SU-DHL-6 (cell line): Measurements from ENCODE around the gene CARD9.

Experiments
- EZH2phosphoT487 ChIP-seq: fragments of 200-600 bp; sonication (generic), shearing (Covaris generic); conservative IDR thresholded peaks from 2 replicates; pipeline ENCODE4 v1.6.1; 2018; ENCODE audit warnings: mild to moderate bottlenecking, antibody characterized with exemption, low read length, moderate library complexity, mixed read lengths
- TF ChIP-seq, protein P1 (sequence below): fragments of 200-600 bp; sonication (generic); IDR thresholded peaks from one replicate; pipeline ENCODE4 v1.5.1; 2017; ENCODE audit warnings: antibody characterized with exemption, mild to moderate bottlenecking, low read length, moderate library complexity; ENCODE audit not compliant: insufficient read depth, poor library complexity, severe bottlenecking

DNA sequence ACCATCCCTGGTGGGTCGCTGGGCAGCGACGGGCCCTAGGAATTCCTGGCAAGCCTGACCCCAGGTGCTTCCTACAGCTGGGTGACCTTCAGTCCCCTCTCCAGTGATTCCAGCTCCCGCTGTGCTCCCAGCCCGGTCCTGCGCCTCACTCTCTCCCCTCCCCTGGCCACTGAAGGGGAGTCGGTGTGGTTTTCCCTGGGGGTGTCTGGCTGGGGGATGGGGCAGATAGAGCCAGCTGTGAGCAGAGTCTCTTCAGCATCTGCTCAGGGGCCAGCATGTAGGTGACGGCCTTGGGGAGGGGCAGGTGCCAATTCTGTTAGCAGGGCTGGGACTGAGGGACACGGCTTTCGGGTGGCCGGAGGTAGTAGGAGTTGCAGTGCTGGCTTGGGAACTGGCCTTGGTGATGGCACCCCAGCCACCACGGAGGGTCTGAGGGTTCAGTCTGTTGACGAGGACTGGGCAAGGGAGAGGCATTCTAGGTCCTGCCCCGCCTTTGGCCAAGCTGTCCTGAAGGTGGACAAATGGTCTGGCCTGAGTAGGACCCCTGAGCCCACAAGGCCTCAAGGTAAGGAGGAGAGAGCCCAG is 43.0 kb downstream of the CARD9 start:
- TF ChIP-seq, protein P1, sequence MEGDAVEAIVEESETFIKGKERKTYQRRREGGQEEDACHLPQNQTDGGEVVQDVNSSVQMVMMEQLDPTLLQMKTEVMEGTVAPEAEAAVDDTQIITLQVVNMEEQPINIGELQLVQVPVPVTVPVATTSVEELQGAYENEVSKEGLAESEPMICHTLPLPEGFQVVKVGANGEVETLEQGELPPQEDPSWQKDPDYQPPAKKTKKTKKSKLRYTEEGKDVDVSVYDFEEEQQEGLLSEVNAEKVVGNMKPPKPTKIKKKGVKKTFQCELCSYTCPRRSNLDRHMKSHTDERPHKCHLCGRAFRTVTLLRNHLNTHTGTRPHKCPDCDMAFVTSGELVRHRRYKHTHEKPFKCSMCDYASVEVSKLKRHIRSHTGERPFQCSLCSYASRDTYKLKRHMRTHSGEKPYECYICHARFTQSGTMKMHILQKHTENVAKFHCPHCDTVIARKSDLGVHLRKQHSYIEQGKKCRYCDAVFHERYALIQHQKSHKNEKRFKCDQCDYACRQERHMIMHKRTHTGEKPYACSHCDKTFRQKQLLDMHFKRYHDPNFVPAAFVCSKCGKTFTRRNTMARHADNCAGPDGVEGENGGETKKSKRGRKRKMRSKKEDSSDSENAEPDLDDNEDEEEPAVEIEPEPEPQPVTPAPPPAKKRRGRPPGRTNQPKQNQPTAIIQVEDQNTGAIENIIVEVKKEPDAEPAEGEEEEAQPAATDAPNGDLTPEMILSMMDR: no peak
- no peak for TF ChIP-seq EZH2phosphoT487
